ENCODE results near the gene ACACA.
A peak's percentile ranks its signal among the peaks of the same experiment; 100 is the strongest.

Gene ACACA

DNA sequence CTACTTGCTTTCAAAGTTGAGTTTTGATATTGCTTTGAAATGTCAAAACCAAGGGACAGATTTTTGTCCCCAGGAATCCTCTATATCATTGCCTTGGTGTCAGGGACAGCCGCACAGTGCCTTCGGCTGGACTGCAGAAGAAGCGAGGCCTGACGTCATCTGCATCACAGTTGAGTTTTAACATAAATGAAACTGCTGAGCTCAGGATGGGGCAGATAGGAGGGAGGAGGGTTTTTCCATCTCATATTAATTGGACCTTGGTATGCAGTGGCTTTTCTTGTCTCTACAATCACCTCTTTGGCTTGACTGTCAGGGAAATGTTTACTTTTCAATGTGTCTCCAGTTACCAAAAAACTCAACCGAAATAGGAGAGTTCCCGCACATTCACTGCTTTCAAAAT, 346.5 kb downstream of the ACACA start:
- DNase-seq = no peak

- no peak for DNase-seq
Measured at GRCh38 chr17:37059493-37059892, 347.1 kb downstream of the ACACA start.

DNA sequence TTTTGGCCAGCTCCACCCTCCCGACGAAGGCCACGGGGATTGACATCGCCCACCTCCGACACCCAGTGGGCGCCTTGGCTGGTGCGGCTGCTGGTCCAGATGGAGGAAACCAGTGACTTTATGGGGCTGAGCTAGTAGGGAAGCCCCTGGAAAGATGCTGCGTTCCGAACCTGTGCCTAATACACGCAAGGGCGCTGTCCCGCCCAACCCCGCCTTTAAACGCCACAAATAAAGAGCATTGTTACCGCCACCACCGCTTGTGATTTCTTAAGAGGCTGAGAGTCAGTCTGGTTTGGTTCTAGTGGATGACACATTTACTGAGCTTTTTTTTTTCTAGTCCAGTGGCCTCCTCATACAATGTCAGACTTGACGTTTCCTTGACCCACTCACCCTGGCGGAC, 350.0 kb downstream of the ACACA start:
- DNase-seq = no peak

DNA sequence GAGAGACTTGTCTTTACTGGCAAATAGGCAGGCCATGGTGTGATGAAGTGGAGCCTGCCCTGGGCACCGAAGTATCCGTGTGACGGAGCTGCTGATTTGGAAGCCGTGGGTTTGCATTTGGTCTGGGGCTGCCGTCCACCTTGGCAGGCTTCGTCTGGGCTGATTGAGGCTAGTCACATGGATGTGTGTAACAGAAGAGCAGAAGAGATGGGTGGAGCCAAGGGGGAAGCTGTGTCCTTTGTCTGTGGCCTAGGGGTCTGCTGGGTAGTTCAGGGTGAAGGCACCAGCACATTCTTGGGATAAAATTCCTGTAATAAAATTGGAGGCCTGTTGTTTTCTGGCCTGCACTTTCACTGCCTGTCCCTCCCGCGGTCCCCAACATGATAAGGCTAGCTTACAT, 351.7 kb downstream of the ACACA start:
- DNase-seq = no peak

GRCh38 chr17:37052450-37052849, 354.2 kb downstream of the ACACA start:
- DNase-seq = no peak

- no peak for DNase-seq
Measured at GRCh38 chr17:37051833-37052232, 354.8 kb downstream of the ACACA start.

GRCh38 chr17:37051381-37051780, 355.3 kb downstream of the ACACA start:
- DNase-seq = no peak

GRCh38 chr17:37050920-37051319, 355.7 kb downstream of the ACACA start:
- DNase-seq = no peak

- no peak for DNase-seq
Measured at GRCh38 chr17:37048811-37049210, 357.8 kb downstream of the ACACA start.

DNA sequence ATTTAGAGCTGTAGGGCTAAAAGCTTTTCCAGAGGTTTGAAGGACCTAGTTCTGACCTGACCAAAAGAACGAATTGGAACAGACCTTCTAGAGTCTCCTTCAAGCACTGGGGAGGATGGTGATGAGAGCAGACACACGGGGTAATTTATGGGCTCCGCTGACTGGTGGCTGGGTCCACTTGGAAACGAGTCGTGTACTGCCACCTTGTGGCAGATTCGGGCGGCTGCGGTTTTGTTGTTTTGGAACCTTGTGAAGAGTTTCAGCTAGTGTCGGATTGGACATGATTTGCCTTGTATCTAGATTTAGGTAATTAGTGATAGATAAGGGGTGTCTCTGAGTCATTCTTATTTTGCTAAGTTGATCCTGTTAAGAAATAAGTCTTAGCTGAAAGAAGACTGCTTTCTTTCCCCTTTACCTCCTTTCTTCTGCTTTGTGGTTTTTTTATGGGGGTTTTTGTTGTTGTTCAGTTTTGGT, 359.0 kb downstream of the ACACA start:
- peak; percentile 77 for DNase-seq

GRCh38 chr17:37045351-37045922, 361.2 kb downstream of the ACACA start:
- DNase-seq = no peak

GRCh38 chr17:37043201-37043600, 363.4 kb downstream of the ACACA start:
- no peak for DNase-seq

GRCh38 chr17:37041932-37042331, 364.7 kb downstream of the ACACA start:
- no peak for DNase-seq

- no peak for DNase-seq
Measured at GRCh38 chr17:37039269-37039668, 367.4 kb downstream of the ACACA start.

DNA sequence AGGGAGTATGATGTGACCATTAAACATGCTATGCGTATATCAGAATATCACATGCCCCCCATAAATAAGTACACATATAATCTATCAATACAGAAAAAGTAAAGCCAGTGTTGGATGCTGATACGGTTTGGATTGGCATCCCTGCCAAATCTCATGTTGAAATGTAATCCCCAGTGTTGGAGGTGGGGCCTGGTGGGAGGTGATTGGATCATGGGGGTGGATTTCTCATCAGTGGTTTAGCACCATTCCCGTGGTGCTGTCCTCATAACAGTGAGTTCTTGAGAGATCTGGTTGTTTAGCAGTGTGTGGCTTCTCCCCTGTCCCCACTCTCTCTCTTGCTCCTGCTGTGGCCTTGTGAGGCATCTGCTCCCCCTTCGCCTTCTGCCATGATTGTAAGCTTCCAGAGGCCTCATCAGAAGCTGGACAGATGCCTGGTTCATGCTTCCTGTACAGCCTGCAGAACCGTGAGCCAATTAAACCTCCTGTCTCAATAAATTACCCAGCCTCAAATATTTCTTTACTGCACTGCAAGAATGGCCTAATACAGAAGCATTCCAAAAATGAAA, 369.0 kb downstream of the ACACA start:
- DNase-seq = no peak

Data from CD4-positive, alpha-beta T cell treated with Interleukin-6 for 4 hours (primary cell).